NCI-H1092 treated with DMSO at 0.1 percent for 48 hours (cell line): ENCODE data around the gene PARN.
"Not testable (repeated sequence)": the region's sequence is repeated elsewhere in the genome, so short reads cannot be mapped to it uniquely, and the experiment has no call there.

Experiments used
- DNase-seq: peaks from one replicate; lab custom pipeline; 2025; lab: John Stamatoyannopoulos, UW

Gene PARN

GRCh38 chr16:14574698-14575415 is 55.2 kb downstream of the PARN start:
- DNase-seq, result not testable (repeated sequence)

GRCh38 chr16:14572535-14572934 is 57.5 kb downstream of the PARN start:
- no peak for DNase-seq

- DNase-seq, result no peak
These were observed 60.8 kb downstream of the PARN start for GRCh38 chr16:14569213-14569612.

- DNase-seq, result no peak
These were observed 63.5 kb downstream of the PARN start for GRCh38 chr16:14566599-14566998.

- no peak for DNase-seq
These were observed 64.4 kb downstream of the PARN start for GRCh38 chr16:14565688-14566025.

- DNase-seq, result peak; percentile 59
These were observed 65.0 kb downstream of the PARN start for GRCh38 chr16:14564861-14565687.

GRCh38 chr16:14564323-14564722 is 65.7 kb downstream of the PARN start:
- no peak for DNase-seq

- no peak for DNase-seq
These were observed 67.2 kb downstream of the PARN start for GRCh38 chr16:14562691-14563491.

- no peak for DNase-seq
These were observed 69.5 kb downstream of the PARN start for GRCh38 chr16:14560523-14560922.

GRCh38 chr16:14559809-14560241 is 70.2 kb downstream of the PARN start:
- DNase-seq, result peak; percentile 63

GRCh38 chr16:14553447-14553846 is 76.6 kb downstream of the PARN start:
- no peak for DNase-seq

- peak; percentile 74 for DNase-seq
These were observed 80.3 kb downstream of the PARN start for GRCh38 chr16:14549789-14550153.

- DNase-seq, result no peak
These were observed 80.9 kb downstream of the PARN start for GRCh38 chr16:14548933-14549788.

GRCh38 chr16:14545346-14545884 is 84.6 kb downstream of the PARN start:
- DNase-seq, result no peak

GRCh38 chr16:14544846-14545245 is 85.2 kb downstream of the PARN start:
- DNase-seq, result not testable (repeated sequence)

GRCh38 chr16:14539631-14540030 is 90.4 kb downstream of the PARN start:
- no peak for DNase-seq

- DNase-seq, result no peak
These were observed 90.9 kb downstream of the PARN start for GRCh38 chr16:14539156-14539555.

- no peak for DNase-seq
These were observed 91.5 kb downstream of the PARN start for GRCh38 chr16:14538604-14539003.

- no peak for DNase-seq
These were observed 98.4 kb downstream of the PARN start for GRCh38 chr16:14531613-14532012.

- no peak for DNase-seq
These were observed 99.0 kb downstream of the PARN start for GRCh38 chr16:14531101-14531500.

- DNase-seq, result no peak
These were observed 100.0 kb downstream of the PARN start for GRCh38 chr16:14530046-14530445.
